Measurements from ENCODE around the gene CEP72. TPM values are rescaled to one million over a fixed set of nuclear protein-coding genes. Genes with fewer than 3 reads are reported as not detected.

Gene CEP72
- total RNA-seq, 2 experiments from 2014 or later: 21.9 to 23.8 TPM

- Mint-ChIP-seq H3K4me3 (no peak overlapping the region), H3K27me3 (no peaks in the 10 kb centered on the region), H3K27ac (no peak overlapping the region), H3K9me3 (no peaks in the 10 kb centered on the region), H3K36me3 (peaks cover 11% of the 10 kb centered on the region), H3K4me1 (no peaks in the 10 kb centered on the region)
- no peak for DNase-seq
Measured at GRCh38 chr5:641331-641765, 29.2 kb downstream of the CEP72 start.

GRCh38 chr5:642481-642880 lies 30.3 kb downstream of the CEP72 start:
- no peaks in the 10 kb centered on the region for H3K9me3 Mint-ChIP-seq
- H3K27ac Mint-ChIP-seq: no peak overlapping the region
- peaks cover 7% of the 10 kb centered on the region for H3K36me3 Mint-ChIP-seq
- H3K4me3 Mint-ChIP-seq: no peak overlapping the region
- no peak for DNase-seq
- H3K4me1 Mint-ChIP-seq: no peaks in the 10 kb centered on the region
- no peaks in the 10 kb centered on the region for H3K27me3 Mint-ChIP-seq

GRCh38 chr5:643351-643801 lies 31.2 kb downstream of the CEP72 start:
- Mint-ChIP-seq H3K27ac (no peak overlapping the region), H3K4me1 (no peaks in the 10 kb centered on the region), H3K9me3 (no peaks in the 10 kb centered on the region), H3K4me3 (no peak overlapping the region), H3K36me3 (peaks cover 6% of the 10 kb centered on the region), H3K27me3 (no peaks in the 10 kb centered on the region)
- no peak for DNase-seq

GRCh38 chr5:643811-644271 lies 31.7 kb downstream of the CEP72 start:
- no peak overlapping the region for H3K27ac Mint-ChIP-seq
- no peaks in the 10 kb centered on the region for H3K9me3 Mint-ChIP-seq
- no peaks in the 10 kb centered on the region for H3K4me1 Mint-ChIP-seq
- no peak for DNase-seq
- no peaks in the 10 kb centered on the region for H3K27me3 Mint-ChIP-seq
- H3K4me3 Mint-ChIP-seq: no peak overlapping the region
- H3K36me3 Mint-ChIP-seq: peaks cover 6% of the 10 kb centered on the region

- no peak overlapping the region for H3K4me3 Mint-ChIP-seq
- H3K4me1 Mint-ChIP-seq: no peaks in the 10 kb centered on the region
- DNase-seq: no peak
- H3K36me3 Mint-ChIP-seq: peaks cover 6% of the 10 kb centered on the region
- no peaks in the 10 kb centered on the region for H3K9me3 Mint-ChIP-seq
- no peak overlapping the region for H3K27ac Mint-ChIP-seq
- H3K27me3 Mint-ChIP-seq: no peaks in the 10 kb centered on the region
Measured at GRCh38 chr5:644509-644908, 32.4 kb downstream of the CEP72 start.

GRCh38 chr5:644971-645370 lies 32.8 kb downstream of the CEP72 start:
- H3K9me3 Mint-ChIP-seq: no peaks in the 10 kb centered on the region
- peaks cover 6% of the 10 kb centered on the region for H3K36me3 Mint-ChIP-seq
- no peaks in the 10 kb centered on the region for H3K27me3 Mint-ChIP-seq
- no peak overlapping the region for H3K4me3 Mint-ChIP-seq
- no peak for DNase-seq
- H3K27ac Mint-ChIP-seq: no peak overlapping the region
- no peaks in the 10 kb centered on the region for H3K4me1 Mint-ChIP-seq

GRCh38 chr5:645421-645820 lies 33.3 kb downstream of the CEP72 start:
- Mint-ChIP-seq H3K4me3 (no peak overlapping the region), H3K36me3 (peaks cover 6% of the 10 kb centered on the region), H3K4me1 (no peaks in the 10 kb centered on the region), H3K27me3 (no peaks in the 10 kb centered on the region), H3K27ac (no peak overlapping the region), H3K9me3 (no peaks in the 10 kb centered on the region)
- no peak for DNase-seq

GRCh38 chr5:646396-647201 lies 34.5 kb downstream of the CEP72 start:
- Mint-ChIP-seq H3K4me3 (no peak overlapping the region), H3K27ac (no peak overlapping the region), H3K9me3 (no peaks in the 10 kb centered on the region), H3K36me3 (peaks cover 3% of the 10 kb centered on the region), H3K4me1 (no peaks in the 10 kb centered on the region), H3K27me3 (no peaks in the 10 kb centered on the region)
- no peak for DNase-seq

- Mint-ChIP-seq H3K4me3 (no peak overlapping the region), H3K36me3 (peaks cover 6% of the 10 kb centered on the region), H3K9me3 (no peaks in the 10 kb centered on the region), H3K27me3 (no peaks in the 10 kb centered on the region), H3K4me1 (no peaks in the 10 kb centered on the region), H3K27ac (no peak overlapping the region)
- no peak for DNase-seq
Measured at GRCh38 chr5:647311-647710, 35.2 kb downstream of the CEP72 start.

- Mint-ChIP-seq H3K9me3 (no peaks in the 10 kb centered on the region), H3K36me3 (peaks cover 6% of the 10 kb centered on the region), H3K4me1 (no peaks in the 10 kb centered on the region), H3K27me3 (no peaks in the 10 kb centered on the region), H3K4me3 (no peak overlapping the region), H3K27ac (no peak overlapping the region)
- DNase-seq: no peak
Measured at GRCh38 chr5:647727-648126, 35.6 kb downstream of the CEP72 start.

GRCh38 chr5:651296-652022 lies 39.3 kb downstream of the CEP72 start:
- DNase-seq: no peak
- H3K27ac Mint-ChIP-seq: no peak overlapping the region
- H3K4me1 Mint-ChIP-seq: no peaks in the 10 kb centered on the region
- no peaks in the 10 kb centered on the region for H3K9me3 Mint-ChIP-seq
- H3K27me3 Mint-ChIP-seq: no peaks in the 10 kb centered on the region
- H3K4me3 Mint-ChIP-seq: no peak overlapping the region
- H3K36me3 Mint-ChIP-seq: peaks cover 3% of the 10 kb centered on the region

GRCh38 chr5:652023-652515 lies 39.9 kb downstream of the CEP72 start:
- Mint-ChIP-seq H3K4me3 (no peak overlapping the region), H3K4me1 (no peaks in the 10 kb centered on the region), H3K36me3 (peaks cover 4% of the 10 kb centered on the region), H3K27ac (no peak overlapping the region), H3K27me3 (no peaks in the 10 kb centered on the region), H3K9me3 (no peaks in the 10 kb centered on the region)
- DNase-seq: no peak

GRCh38 chr5:652773-653350 lies 40.7 kb downstream of the CEP72 start:
- Mint-ChIP-seq H3K4me1 (no peaks in the 10 kb centered on the region), H3K4me3 (no peak overlapping the region), H3K36me3 (peaks cover 11% of the 10 kb centered on the region), H3K27me3 (no peaks in the 10 kb centered on the region), H3K27ac (no peak overlapping the region), H3K9me3 (no peaks in the 10 kb centered on the region)
- DNase-seq: no peak

GRCh38 chr5:654071-654778 lies 42.1 kb downstream of the CEP72 start:
- Mint-ChIP-seq H3K36me3 (peaks cover 19% of the 10 kb centered on the region), H3K27ac (no peak overlapping the region), H3K4me1 (no peaks in the 10 kb centered on the region), H3K4me3 (no peak overlapping the region), H3K27me3 (no peaks in the 10 kb centered on the region), H3K9me3 (no peaks in the 10 kb centered on the region)
- DNase-seq: no peak

- DNase-seq: no peak
- H3K36me3 Mint-ChIP-seq: peaks cover 27% of the 10 kb centered on the region
Measured at GRCh38 chr5:655406-655805, 43.3 kb downstream of the CEP72 start.

More at GRCh38 chr5:655406-655805, 43.3 kb downstream of the CEP72 start:
- no peaks in the 10 kb centered on the region for H3K9me3 Mint-ChIP-seq
- H3K27me3 Mint-ChIP-seq: no peaks in the 10 kb centered on the region
- no peak overlapping the region for H3K27ac Mint-ChIP-seq
- no peak overlapping the region for H3K4me3 Mint-ChIP-seq
- no peaks in the 10 kb centered on the region for H3K4me1 Mint-ChIP-seq

Measured in activated naive CD8-positive, alpha-beta T cell treated with anti-CD3 and anti-CD28 coated beads for 36 hours (primary cell).